ENCODE measurements around the gene GRPEL2.

GRPEL2 gene

GRCh38 chr5:149323621-149324205 is 21.6 kb upstream of the GRPEL2 start:
- TF ChIP-seq, protein P1, sequence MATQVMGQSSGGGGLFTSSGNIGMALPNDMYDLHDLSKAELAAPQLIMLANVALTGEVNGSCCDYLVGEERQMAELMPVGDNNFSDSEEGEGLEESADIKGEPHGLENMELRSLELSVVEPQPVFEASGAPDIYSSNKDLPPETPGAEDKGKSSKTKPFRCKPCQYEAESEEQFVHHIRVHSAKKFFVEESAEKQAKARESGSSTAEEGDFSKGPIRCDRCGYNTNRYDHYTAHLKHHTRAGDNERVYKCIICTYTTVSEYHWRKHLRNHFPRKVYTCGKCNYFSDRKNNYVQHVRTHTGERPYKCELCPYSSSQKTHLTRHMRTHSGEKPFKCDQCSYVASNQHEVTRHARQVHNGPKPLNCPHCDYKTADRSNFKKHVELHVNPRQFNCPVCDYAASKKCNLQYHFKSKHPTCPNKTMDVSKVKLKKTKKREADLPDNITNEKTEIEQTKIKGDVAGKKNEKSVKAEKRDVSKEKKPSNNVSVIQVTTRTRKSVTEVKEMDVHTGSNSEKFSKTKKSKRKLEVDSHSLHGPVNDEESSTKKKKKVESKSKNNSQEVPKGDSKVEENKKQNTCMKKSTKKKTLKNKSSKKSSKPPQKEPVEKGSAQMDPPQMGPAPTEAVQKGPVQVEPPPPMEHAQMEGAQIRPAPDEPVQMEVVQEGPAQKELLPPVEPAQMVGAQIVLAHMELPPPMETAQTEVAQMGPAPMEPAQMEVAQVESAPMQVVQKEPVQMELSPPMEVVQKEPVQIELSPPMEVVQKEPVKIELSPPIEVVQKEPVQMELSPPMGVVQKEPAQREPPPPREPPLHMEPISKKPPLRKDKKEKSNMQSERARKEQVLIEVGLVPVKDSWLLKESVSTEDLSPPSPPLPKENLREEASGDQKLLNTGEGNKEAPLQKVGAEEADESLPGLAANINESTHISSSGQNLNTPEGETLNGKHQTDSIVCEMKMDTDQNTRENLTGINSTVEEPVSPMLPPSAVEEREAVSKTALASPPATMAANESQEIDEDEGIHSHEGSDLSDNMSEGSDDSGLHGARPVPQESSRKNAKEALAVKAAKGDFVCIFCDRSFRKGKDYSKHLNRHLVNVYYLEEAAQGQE (IDR thresholded peaks at IDR 0.05; ENCODE audit: insufficient read depth in 1 of 2, low read depth in 2 of 2, low read length in 2 of 2), result no peak
- no peak for TF ChIP-seq TAF1 (IDR thresholded peaks at IDR 0.05; ENCODE audit: borderline replicate concordance, insufficient read depth, low read length)
- TF ChIP-seq SIN3A (IDR thresholded peaks at IDR 0.05; ENCODE audit: borderline replicate concordance, insufficient read depth, low read length), result no peak
- TF ChIP-seq POLR2AphosphoS5 (IDR thresholded peaks at IDR 0.05; ENCODE audit: low read depth, low read length), result no peak
- no peak for TF ChIP-seq FOXP2 (optimal IDR thresholded peaks at IDR 0.05; ENCODE audit: borderline replicate concordance, extremely low read depth, extremely low read length, insufficient read depth)

DNA sequence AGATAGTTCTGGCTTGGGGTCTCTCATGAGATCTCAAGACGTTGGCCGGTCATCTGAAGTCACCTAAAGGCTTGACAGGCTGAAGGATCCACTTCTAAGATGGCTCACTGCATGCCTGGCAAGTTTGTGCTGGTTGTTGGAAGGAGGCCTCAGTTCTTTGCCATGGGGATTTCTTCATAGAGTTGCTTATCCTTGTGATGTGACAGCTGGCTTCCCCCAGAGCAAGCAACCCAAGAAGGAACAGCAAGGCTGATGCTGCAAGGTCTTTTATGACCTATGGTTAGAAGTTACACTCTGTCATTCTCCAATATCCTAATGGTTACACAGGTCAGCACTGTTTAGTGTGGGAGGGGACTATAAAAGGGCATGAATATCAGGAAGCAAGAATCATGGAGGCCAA is 20.7 kb upstream of the GRPEL2 start:
- TF ChIP-seq, protein P1 (IDR thresholded peaks at IDR 0.05; ENCODE audit: insufficient read depth in 1 of 2, low read depth in 2 of 2, low read length in 2 of 2), result no peak
- no peak for TF ChIP-seq POLR2AphosphoS5 (IDR thresholded peaks at IDR 0.05; ENCODE audit: low read depth, low read length)

DNA sequence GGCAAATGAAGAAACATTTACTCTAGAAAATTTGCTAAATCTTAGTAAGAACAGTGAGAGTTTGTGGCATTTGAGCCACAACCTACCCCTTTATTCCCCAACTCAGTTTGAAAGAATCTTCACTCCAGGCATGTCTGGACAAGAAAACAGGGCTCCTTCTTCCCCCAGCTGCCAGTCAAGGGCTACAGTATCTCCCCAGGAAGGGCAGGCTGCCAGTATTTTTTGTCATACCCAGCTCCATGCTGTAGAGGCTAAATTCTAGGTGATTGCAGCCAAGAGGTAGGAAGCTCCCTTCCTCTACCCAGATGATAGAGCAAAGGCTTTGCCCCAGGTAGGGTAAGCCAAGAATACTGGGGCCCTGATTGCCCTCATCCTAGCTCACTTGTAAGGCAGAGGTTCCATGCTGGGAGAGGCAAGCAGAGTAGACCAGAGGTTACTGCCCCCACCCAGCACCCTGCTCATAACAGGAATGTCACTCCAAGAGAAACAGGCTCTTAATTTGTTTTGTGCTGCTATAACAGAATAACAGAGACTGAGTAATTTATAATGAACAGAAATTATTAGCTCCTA is 20.0 kb upstream of the GRPEL2 start:
- TF ChIP-seq SIN3A (IDR thresholded peaks at IDR 0.05; ENCODE audit: borderline replicate concordance, insufficient read depth, low read length) (no peak), FOXP2 (optimal IDR thresholded peaks at IDR 0.05; ENCODE audit: borderline replicate concordance, extremely low read depth, extremely low read length, insufficient read depth) (no peak), POLR2AphosphoS5 (IDR thresholded peaks at IDR 0.05; ENCODE audit: low read depth, low read length) (no peak), TAF1 (IDR thresholded peaks at IDR 0.05; ENCODE audit: borderline replicate concordance, insufficient read depth, low read length) (no peak)
- TF ChIP-seq, protein P1 (IDR thresholded peaks at IDR 0.05; ENCODE audit: insufficient read depth in 1 of 2, low read depth in 2 of 2, low read length in 2 of 2), result no peak

DNA sequence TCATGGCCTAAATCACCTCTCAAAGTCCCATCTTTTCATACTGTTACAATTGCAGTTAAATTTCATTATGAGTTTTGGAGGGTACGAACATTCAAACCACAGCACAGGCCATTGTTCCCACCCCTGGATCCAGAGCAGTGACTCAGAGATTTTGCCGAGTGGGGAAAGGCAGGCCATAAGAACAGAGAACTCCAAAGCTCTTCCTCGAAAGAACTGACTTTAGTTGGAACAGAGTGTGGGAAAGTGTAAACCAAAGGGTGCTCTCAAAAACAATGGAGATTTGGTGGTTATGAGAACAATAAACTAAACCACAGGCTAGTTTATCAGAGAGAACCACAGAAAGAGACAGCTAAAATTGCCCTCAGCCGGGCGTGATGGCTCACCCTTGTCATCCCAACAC is 19.4 kb upstream of the GRPEL2 start:
- no peak for TF ChIP-seq POLR2AphosphoS5 (IDR thresholded peaks at IDR 0.05; ENCODE audit: low read depth, low read length)
- TF ChIP-seq FOXP2 (optimal IDR thresholded peaks at IDR 0.05; ENCODE audit: borderline replicate concordance, extremely low read depth, extremely low read length, insufficient read depth), result no peak
- no peak for TF ChIP-seq SIN3A (IDR thresholded peaks at IDR 0.05; ENCODE audit: borderline replicate concordance, insufficient read depth, low read length)
- TF ChIP-seq, protein P1 (IDR thresholded peaks at IDR 0.05; ENCODE audit: insufficient read depth in 1 of 2, low read depth in 2 of 2, low read length in 2 of 2), result no peak
- TF ChIP-seq TAF1 (IDR thresholded peaks at IDR 0.05; ENCODE audit: borderline replicate concordance, insufficient read depth, low read length), result no peak

DNA sequence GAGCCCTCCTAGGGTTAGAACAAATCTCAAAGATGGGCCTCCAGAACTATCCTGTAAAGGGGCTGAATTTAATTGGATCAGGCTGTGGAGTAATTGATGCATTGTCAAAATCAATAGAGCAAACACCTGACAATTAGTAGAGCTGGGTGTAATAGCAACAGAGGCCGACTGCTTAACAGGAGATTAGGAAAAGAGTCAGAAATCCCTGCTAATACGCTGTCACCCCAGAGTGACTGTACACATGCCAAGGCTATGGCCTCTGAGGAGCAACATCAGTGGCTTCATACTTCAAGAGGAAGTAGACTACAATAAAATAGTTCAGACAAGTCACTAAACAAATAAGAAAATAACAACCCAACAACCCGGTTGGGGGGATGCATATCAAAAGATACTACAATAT is 18.7 kb upstream of the GRPEL2 start:
- TF ChIP-seq FOXP2 (optimal IDR thresholded peaks at IDR 0.05; ENCODE audit: borderline replicate concordance, extremely low read depth, extremely low read length, insufficient read depth) (no peak), POLR2AphosphoS5 (IDR thresholded peaks at IDR 0.05; ENCODE audit: low read depth, low read length) (no peak), TAF1 (IDR thresholded peaks at IDR 0.05; ENCODE audit: borderline replicate concordance, insufficient read depth, low read length) (no peak), SIN3A (IDR thresholded peaks at IDR 0.05; ENCODE audit: borderline replicate concordance, insufficient read depth, low read length) (no peak)
- TF ChIP-seq, protein P1 (IDR thresholded peaks at IDR 0.05; ENCODE audit: insufficient read depth in 1 of 2, low read depth in 2 of 2, low read length in 2 of 2), result no peak
